ENCODE measurements around the gene GPR68. TPM values are rescaled to one million over a fixed set of nuclear protein-coding genes. Genes with fewer than 3 reads are reported as not detected.
A peak's percentile ranks its signal among the peaks of the same experiment; 100 is the strongest.
"Not testable (repeated sequence)": the region's sequence is repeated elsewhere in the genome, so short reads cannot be mapped to it uniquely, and the experiment has no call there.

GPR68 gene
- polyA plus RNA-seq, 3 donors: 0.15 to 1.1 (median 0.22) TPM

DNA sequence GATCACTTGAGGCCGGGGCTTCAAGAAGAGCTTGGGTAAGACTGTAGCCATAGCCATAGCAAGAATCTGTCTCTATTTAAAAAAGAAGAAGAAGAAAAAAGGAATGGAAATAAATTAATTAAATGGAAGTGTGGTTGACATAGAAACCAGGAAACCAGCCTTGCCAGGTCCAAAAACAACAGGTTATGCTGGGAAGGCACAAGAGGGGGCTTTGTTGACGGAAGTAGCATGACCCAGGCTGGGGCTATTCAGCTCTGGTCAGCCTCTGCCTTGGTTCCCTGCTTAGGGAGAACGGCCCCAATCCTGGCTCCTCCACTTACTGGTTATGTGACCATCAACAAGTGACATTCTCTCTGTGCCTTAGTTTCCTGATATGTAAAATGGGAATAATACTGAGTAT, 14.4 kb upstream of the GPR68 start:
- 89 to 97% (median 94%) methylated on average over 3 of the region's 3 CpGs for WGBS, 3 donors
- no peak overlapping the region for H3K27ac ChIP-seq (ENCODE audit: low read depth, low read length)

DNA sequence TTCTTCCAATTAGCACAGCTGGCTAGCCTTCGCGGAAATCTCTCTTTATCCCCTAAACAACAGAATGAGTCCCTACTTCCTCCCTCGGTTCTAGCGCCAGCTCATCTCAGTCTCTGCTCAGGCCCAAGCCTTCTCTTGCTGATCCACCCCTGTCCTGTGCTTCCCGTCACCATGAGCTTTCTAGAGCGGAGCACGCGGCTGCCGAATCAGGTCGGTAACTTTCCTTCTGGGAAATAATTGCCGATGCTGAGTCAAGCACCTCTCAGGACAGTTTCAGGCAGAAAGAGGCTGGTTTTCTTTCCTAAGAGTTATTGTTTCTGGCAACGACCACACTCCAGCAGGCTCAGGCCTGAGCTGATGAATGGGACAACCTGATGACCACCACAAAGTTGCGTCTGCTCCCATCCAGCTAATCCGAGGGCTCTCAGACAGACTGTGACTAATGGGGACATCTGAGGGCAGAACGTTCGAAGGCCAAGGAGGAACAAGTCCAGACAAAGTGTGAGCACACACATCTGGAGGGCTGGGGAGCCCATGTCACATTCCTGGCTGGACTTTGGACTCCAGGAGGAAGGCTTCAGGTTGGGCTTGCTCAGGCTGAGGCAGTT, 13.6 kb upstream of the GPR68 start:
- WGBS, 3 donors: 46 to 61% (median 50%) methylated on average over 16 of the region's 16 CpGs

DNA sequence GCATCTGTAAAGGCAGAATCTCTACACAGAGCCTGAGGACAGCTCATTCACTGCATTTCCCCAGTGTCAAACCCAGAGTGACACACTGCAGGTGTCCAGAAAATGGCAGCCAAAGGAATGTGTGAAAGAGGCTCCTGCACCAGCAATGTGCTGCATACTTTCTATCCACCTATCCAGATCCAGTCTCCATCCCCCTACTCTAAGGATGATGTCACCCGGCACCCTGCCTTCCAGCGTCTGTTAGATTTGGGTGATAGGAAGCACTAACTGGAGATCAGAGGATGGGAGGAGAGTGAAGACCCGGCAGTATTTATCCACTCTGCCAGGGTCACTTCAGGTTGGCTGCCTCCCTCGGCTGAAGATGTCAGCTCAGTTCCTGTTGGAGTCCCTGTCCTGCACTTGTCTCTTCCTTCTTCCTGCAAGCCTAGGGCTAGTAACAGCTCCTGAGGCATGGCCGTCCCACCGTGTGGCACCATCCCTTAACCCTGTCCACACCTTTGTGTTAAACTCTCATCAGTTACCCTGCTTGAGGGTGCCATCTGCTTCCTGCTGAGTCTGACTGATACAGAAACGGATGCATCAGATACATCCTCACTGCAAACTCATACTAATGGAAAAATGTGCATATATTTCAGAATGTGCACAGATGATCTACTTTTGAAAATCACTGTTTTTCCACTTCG, 13.0 kb upstream of the GPR68 start:
- WGBS, 3 donors: 35 to 47% (median 36%) methylated on average over 8 of the region's 8 CpGs
- no peak overlapping the region for H3K27ac ChIP-seq (ENCODE audit: low read depth, low read length)

More for the DNA sequence above, 13.6 kb upstream of the GPR68 start:
- no peak overlapping the region for H3K27ac ChIP-seq (ENCODE audit: low read depth, low read length)

DNA sequence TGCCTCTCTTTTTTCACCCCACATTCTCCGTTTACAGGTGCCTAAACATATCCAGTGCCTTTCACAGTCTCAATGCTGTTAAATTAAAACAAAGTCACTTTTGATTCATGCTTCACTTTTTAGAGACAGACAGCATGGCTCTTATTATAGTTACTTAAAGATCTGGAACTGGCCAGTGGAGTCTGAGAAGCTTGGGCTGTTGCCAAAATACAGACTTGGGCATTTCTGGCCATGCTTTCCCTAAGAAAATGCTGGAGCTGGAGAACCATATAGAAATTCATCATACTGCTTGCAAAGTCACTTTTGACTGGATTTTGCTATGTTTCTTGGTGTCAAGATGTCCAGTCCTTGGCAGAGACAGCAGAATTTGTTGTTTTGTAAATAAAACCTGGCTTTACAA, 12.2 kb upstream of the GPR68 start:
- H3K27ac ChIP-seq (ENCODE audit: low read depth, low read length): no peak overlapping the region
- WGBS, 3 donors: 72 to 85% (median 81%) methylated on average over 1 of the region's 1 CpG

DNA sequence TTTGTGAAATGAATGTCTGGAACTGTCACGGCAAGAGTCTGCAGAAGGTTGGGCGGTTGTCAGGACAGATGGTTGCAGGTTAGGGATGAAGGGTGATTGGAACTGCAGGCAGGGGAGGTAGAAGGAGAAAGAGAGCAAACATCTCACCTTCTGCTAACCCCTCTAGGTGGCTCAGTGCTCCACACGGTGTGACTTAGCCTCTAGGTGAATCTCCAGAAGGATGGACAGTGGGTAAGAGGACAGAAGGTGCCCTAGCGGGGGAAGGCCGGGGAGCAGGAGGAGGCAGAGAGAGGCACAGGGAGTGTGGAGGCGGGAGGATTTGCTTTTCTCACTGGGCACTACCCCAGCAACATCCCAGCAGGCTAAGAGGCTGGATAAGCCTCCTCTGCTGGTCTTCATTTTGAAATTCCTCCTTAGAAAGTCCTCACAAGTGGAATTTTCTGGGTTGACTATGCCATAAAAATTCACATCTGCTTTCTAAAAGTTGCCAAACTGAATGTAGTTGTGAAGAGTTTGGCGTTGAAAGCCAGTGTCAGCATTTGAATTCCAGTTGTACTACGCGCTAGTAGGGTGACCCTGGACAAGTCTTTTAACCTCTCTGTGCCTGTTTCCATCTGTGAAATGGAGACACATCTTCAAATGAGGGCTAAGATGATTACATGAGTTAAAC, 10.7 kb upstream of the GPR68 start:
- no peak overlapping the region for H3K27ac ChIP-seq (ENCODE audit: low read depth, low read length)
- 75 to 83% (median 75%) methylated on average over 9 of the region's 9 CpGs for WGBS, 3 donors

DNA sequence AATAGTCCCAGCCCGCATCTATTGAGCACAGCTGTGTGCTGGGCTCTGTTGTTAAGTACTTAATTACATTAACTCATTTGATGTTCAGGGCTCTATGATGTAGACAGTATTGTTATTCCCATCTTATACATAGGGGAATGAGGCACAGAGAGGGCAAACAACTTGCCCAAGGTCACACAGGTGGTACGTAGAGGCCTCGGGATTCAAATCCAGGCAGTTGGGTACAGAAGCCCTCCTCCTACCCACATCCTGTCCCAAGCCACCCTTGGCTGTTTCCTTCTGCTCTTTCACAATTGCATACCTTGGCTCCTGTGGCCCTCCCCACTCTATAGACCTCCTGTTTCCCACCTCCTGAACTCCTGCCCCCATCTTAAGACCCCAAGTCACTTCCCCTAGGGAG, 10.0 kb upstream of the GPR68 start:
- H3K27ac ChIP-seq (ENCODE audit: low read depth, low read length): no peak overlapping the region
- WGBS, 3 donors: 63 to 76% (median 72%) methylated on average over 3 of the region's 3 CpGs

DNA sequence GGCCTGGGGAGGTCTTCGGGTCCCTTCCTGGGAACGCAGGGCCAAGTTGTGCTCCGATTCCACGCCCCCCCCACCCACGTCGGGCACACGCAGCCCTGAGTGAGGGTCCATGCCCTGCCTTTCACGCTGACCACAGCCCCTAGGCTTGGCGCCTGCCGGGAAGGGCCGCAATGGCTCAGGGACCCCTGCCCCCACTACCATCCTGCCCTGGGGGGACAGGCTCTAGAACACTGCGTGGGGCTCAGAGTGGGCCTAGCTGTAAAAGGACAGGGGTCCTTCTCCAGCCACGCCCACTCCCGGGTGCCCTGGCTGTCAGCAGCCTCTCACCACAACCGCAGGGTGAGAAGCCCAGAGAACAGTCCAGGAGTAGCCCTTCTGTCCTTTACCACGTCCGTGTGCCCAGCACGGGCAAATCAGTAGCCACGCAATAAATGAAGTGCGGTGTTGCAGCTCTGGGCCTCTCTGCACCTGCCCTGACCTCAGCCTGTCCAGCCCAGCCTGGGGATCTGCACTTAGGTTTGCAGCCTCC, 9.4 kb upstream of the GPR68 start:
- H3K27ac ChIP-seq (ENCODE audit: low read depth, low read length): no peak overlapping the region
- 32 to 58% (median 38%) methylated on average over 12 to 20 of the region's 20 CpGs for WGBS, 3 donors

DNA sequence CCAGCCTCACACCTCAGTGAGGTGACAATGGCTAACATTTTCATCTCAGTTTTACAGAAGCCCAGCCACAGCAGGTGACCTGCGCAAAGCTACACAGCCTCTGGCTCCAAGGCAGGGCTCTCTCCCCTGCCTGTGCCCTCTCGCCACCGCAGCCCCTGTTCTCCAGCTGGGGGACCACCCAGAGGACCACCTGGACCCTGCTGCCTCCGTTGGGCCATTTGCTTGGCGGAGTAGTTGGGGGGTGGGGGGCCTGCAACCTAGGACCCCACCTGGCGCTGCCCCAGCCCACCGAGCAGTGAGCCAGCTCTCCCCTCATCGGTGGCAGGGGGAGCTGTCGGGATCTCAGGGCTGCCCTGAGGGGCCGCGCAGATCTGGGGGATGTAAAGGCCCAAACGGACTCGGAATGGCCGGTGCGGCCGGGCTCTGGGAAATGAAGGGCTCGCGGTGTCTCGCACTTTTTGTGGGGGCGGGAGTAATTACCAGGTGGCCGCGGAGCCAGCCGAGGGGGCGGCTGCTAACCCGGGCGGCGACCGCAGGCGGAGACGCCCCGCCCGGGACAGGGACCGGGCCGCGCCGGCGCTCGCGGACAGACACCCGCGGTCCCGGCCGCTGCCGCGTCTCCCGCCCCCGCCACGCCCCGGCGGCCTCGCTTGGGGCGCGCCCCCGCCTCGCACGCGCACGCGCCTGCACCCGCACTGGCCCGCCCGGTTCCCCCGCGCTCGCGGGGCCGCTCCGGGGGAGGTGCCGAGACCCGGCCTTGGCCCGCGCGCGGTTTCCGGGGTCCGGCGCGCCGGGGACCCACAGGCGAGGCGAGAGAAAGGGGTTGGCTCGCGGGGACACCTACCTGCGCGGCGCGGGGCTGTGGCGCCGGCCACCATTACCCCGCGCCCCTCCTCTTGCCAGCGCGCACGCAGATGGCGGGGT, 8.6 kb upstream of the GPR68 start:
- WGBS, 3 donors: 3 to 4% (median 4%) methylated on average over 54 to 95 of the region's 95 CpGs

DNA sequence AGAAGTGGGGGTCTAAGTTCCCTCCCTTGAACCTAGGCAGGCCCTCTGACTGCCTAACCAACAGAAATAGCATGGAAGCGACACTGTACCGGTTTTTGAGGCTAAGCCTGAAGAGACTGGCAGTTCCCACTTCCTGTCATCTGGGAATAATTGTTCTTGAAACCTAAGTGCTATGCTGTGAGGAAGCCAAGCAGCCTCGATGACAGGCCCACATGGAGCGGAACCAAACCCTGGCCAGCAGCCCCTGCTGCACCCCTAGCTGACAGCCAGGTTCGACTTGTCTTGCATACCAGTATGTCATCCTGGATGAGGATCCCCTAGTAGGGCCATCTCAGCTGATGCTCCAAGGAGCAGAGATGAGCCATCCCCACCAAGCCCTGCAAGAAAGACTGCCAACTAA, 6.4 kb upstream of the GPR68 start:
- no peak overlapping the region for H3K27ac ChIP-seq (ENCODE audit: low read depth, low read length)
- 54 to 74% (median 62%) methylated on average over 5 of the region's 5 CpGs for WGBS, 3 donors

More for the DNA sequence above, 8.6 kb upstream of the GPR68 start:
- no peak overlapping the region for H3K27ac ChIP-seq (ENCODE audit: low read depth, low read length)

DNA sequence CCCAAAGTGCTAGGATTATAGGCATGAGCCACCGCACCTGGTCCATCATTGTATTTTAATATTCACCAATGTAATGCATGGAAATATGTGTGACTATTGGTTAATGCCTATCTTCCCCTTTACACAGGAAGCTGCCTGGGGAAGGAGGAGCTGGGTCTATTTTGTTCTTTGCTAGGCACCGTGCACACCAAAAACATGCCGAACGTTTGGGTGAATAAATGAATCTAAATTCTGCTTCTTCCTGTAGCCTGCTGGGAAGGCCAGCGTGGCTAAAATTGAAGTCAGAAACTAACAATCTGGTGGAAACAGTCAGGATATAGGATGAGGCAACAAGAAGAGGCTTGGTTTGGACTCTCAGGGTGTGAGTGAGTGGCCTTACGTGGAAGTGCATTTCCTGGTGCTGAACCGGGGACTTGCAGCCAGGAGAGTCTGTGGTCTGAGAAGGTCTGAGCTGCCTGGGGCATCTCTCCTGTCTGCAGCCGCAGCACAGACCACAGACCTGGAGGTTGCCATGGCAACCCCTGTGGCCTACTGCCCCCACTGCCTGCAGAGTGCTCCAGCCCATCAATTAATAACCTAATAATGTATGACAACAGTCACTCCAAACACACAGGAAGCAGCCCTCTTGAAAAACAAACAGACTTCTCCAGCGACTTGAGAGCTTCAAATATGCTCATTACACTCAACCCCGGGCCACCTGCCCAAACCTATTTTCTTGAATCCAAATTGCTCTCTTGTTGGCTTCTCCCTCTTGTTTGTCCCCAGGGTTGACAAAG, 5.5 kb upstream of the GPR68 start:
- WGBS, 3 donors: 50 to 77% (median 50%) methylated on average over 10 of the region's 10 CpGs
- peak overlapping the region; percentile 5 for H3K27ac ChIP-seq (ENCODE audit: low read depth, low read length)

DNA sequence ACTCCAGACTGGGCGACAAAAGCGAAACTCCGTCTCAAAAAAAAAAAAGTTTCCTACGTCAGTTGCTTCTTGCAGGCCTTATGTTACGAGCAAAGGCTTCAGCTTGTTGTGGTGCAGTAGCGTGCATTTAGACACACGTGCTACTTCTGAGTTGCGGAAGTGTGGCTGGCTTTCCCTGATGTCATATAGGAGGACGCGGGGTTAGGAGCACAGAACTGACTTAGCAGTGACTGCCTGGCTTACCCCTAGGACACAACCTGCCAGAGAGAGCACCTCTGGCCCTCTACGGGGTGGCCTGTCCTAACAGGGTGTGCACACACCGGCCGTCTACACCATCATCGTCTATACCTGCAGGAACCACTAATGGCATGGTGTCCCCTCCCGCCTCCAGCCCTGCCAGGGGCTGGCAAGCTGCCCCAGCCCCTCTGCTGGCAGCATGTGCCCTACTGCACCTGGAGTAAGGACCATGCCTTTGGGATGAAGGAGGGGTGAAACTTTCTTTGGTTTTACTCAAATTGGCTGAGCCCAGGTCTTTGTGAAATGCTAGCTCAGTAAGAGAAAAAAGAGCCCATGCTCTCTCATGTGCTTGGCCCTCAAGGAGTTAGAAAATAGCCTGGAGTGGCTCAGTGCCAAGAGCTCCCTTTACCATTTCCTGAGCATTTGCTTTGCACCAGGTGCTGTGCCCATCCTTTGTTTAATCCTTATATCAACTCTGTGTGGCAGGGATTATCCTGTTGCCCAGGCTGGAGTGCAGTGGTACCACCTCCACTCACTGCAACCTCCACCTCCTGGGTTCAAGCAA, 1.7 kb upstream of the GPR68 start:
- H3K27ac ChIP-seq (ENCODE audit: low read depth, low read length): no peak overlapping the region
- 88 to 93% (median 92%) methylated on average over 15 of the region's 15 CpGs for WGBS, 3 donors

DNA sequence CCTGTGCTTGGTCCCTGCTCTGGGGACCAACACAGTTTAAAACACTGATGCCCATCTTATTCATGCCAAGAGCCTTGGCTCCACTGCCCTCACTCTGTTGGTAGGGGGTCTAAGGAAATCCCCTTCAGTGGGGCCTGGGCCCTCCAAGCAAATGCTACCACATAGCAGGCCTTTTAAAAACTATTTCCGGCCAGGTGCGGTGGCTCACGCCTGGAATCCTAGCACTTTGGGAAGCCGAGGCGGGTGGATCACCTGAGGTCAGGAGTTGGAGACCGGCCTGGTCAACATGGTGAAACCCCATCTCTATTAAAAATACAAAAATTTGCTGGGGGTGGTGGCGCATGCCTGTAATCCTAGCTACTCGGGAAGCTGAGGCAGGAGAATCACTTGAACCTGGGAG, 1.1 kb upstream of the GPR68 start:
- not testable (repeated sequence) for H3K27ac ChIP-seq (ENCODE audit: low read depth, low read length)
- 90 to 94% (median 92%) methylated on average over 8 of the region's 8 CpGs for WGBS, 3 donors

DNA sequence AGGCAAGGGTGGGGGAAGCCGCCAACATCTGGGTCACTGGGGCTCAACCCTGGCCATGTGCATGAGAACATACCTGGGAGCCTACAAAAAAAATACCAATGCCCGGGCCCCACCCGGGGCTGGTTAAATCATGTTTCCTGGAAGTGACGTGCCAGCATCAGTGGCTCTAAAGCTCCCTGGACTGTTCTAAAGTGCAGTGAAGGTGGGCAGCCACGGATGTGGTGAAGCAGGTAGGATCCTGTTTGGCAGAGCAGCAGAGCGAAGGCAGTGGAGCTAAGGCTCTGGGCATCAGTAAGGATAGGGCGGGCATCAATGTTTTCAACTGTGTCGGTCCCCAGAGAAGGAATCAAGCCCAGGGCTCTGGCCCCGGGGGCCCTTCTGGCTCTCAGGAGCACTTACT, 525 bp upstream of the GPR68 start:
- 74 to 86% (median 86%) methylated on average over 9 of the region's 9 CpGs for WGBS, 3 donors
- H3K27ac ChIP-seq (ENCODE audit: low read depth, low read length): no peak overlapping the region

DNA sequence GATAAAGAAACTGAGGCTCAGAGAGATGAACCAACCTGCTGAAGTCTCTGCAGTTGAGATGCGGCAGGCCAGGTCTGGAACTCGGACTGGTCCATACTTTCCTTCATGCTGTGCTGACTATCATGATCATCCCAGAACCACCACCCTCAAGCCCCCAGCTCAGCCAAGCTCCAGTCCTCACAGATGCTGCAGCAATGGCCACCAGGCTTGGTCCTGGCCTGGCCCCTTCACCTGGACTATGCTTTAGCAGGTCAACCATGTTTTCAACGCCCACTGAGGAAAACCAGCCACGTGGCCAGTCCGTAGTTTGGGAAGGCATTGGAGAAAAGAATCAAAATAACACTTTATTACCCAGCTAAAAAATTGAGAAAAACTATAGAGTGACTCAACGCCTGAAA, 1.4 kb downstream of the GPR68 start:
- no peak overlapping the region for H3K27ac ChIP-seq (ENCODE audit: low read depth, low read length)
- WGBS, 3 donors: 78 to 87% (median 83%) methylated on average over 6 of the region's 6 CpGs

DNA sequence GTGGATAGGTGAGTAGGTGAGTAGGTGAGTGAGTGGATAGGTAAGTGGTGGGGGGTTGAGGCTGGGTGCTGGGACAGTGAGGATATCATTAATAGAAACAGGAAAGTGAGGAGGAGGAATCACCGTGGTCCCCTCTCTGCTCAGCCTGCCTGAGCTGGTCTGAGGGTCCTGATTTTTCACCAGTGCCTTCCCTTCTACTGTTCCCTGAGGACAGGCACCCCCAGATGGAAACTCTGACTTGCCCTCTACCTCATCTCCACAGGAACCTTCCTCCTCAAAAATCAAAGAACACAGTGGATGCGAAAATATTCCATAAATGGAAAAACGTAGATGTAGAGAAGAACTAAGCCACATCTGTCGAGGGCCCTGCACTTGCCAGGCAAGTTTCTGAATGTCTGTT, 1.9 kb downstream of the GPR68 start:
- WGBS, 3 donors: 86 to 91% (median 91%) methylated on average over 4 of the region's 4 CpGs
- no peak overlapping the region for H3K27ac ChIP-seq (ENCODE audit: low read depth, low read length)

DNA sequence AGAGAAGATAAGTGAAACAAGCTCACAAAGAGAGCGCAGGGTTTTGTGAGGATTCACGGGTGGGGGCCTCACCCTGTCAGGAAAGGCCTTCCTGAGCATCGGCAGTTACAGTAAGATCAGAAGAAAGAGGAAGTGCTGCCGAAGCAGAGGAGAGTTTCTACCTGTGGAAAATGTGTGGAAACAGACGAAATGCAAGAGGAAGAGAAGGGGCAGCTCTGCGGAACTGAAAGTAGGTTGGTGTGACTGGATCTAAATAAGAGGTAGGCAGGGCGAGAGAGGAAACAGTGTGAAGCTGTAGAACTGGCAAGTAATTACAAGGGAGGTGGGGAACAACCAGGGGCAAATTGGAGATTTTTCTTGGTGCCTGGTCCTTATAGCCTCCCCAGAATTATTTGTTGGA, 2.6 kb downstream of the GPR68 start:
- 43 to 74% (median 51%) methylated on average over 7 of the region's 7 CpGs for WGBS, 3 donors
- H3K27ac ChIP-seq (ENCODE audit: low read depth, low read length): no peak overlapping the region

DNA sequence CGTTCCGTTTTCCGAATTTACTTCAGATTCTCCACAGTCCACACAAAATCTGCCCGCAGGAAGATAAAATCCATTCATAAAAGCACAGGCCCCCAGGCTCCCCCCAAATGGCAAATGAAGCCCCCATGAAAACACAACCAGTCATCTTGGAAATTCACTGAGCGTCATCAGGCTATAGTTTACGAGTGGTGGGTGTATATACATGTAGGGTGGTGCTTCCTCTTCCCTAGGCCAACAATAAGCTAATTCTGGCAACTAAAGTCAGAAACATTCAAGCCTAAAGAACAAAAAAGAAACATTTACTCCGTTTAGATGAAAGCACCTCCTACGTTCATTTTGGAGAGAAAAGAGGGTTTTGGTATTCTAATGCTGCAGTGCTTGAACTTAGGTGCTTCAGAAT, 5.8 kb downstream of the GPR68 start:
- 73 to 83% (median 79%) methylated on average over 8 of the region's 8 CpGs for WGBS, 3 donors
- H3K27ac ChIP-seq (ENCODE audit: low read depth, low read length): no peak overlapping the region

Measured in adipose tissue (tissue), 3 donors.